IPS-NIHi11 (cell line): ENCODE results near the gene OPN1SW.
A peak's percentile ranks its signal among the peaks of the same experiment; 100 is the strongest.

Source experiments
- DNase-seq: peaks from one replicate; pipeline ENCODE4 v3.0.0; 2012; ENCODE audit warnings: mixed read lengths, low spot score

The OPN1SW gene

GRCh38 chr7:128758553-128758952 lies 17.0 kb downstream of the OPN1SW start:
- no peak for DNase-seq

- no peak for DNase-seq
These were observed 18.4 kb downstream of the OPN1SW start for GRCh38 chr7:128757203-128757602.

GRCh38 chr7:128755819-128756476 lies 19.6 kb downstream of the OPN1SW start:
- DNase-seq = no peak

- DNase-seq = no peak
These were observed 20.3 kb downstream of the OPN1SW start for GRCh38 chr7:128755075-128755818.

GRCh38 chr7:128752251-128752650 lies 23.3 kb downstream of the OPN1SW start:
- DNase-seq = no peak

GRCh38 chr7:128747327-128748079 lies 28.1 kb downstream of the OPN1SW start:
- DNase-seq = no peak

GRCh38 chr7:128745706-128746105 lies 29.9 kb downstream of the OPN1SW start:
- no peak for DNase-seq

GRCh38 chr7:128744366-128744905 lies 31.2 kb downstream of the OPN1SW start:
- no peak for DNase-seq

GRCh38 chr7:128743112-128743772 lies 32.4 kb downstream of the OPN1SW start:
- no peak for DNase-seq

GRCh38 chr7:128742206-128742605 lies 33.4 kb downstream of the OPN1SW start:
- DNase-seq = no peak

GRCh38 chr7:128741491-128741890 lies 34.1 kb downstream of the OPN1SW start:
- DNase-seq = no peak

GRCh38 chr7:128740996-128741395 lies 34.6 kb downstream of the OPN1SW start:
- no peak for DNase-seq

GRCh38 chr7:128739990-128740682 lies 35.5 kb downstream of the OPN1SW start:
- no peak for DNase-seq

GRCh38 chr7:128739048-128739962 lies 36.3 kb downstream of the OPN1SW start, which contains the start of gene CALU:
CALU (plus strand) TSS chr7:128739359; CDS start chr7:128748584, 9,225 bp downstream.
- peak; percentile 100 for DNase-seq

GRCh38 chr7:128738570-128739047 lies 37.0 kb downstream of the OPN1SW start:
- DNase-seq = no peak

- DNase-seq = no peak
These were observed 37.7 kb downstream of the OPN1SW start for GRCh38 chr7:128737867-128738385.

- DNase-seq = no peak
These were observed 38.2 kb downstream of the OPN1SW start for GRCh38 chr7:128737441-128737840.

GRCh38 chr7:128735436-128735835 lies 40.2 kb downstream of the OPN1SW start:
- no peak for DNase-seq

GRCh38 chr7:128734890-128735289 lies 40.7 kb downstream of the OPN1SW start:
- DNase-seq = no peak

GRCh38 chr7:128733278-128733645 lies 42.3 kb downstream of the OPN1SW start:
- DNase-seq = no peak
